ENCODE results near the gene STK10. TPM values are rescaled to one million over a fixed set of nuclear protein-coding genes. Genes with fewer than 3 reads are reported as not detected.
"Not testable (repeated sequence)": the region's sequence is repeated elsewhere in the genome, so short reads cannot be mapped to it uniquely, and the experiment has no call there.

STK10 gene
- total RNA-seq, 1 donor from 2014 or later = 8.2 TPM

DNA sequence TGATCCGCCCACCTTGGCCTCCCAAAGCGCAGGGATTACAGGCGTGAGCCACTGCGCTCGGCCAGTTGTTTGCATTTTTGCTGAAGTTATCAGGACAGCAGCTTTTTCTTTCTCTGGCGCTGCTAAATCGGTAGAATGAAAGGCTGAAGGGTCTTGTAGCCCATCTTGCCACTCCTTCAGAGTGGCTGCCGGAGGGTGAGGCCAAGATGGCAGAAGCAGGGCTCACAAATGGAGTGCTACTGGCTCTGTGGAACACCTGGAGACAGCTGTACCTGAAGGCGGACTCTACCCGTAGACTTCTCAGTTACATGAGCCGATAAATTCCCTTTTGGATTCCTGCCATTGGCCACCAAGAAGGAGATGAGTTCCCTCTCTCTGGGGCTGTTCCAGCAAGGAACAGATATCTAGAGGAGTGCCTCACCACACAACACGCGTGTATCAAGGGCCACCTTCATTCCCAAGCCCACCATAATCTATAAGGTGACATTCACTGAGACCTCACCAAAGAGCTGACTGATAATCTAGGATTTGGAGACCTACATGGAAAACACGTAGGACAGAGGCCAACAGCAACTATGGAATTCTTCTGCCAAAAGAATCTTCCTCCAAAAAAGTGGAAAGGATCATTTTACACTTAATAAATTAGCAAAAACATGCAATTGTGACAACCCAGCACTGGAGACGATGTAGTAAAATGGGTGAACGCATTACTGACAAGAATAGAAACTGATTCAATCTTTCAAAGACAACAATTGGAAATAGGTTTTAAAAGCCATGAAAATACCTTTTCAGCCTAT is 21.8 kb downstream of the STK10 start:
- no peak for DNase-seq (ENCODE audit: low spot score)

DNA sequence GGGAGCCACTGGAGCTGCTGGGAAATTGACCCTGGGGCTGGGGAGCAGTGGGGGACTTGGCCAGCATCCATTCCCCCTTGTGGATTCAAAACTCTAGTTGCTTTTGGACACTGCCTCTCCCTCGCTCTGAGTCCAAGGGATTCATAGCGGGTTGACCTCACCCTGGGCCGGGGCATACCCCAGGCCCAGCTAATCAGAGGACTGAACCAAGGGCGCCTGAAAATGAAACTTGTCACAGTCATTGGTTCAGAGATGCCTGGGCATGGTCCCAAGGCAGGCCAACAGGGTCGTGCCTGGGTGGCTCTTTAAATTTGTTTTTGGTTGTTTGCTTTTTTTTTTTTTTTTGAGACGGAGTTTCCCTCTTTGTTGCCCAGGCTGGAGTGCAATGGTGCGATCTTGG is 22.6 kb downstream of the STK10 start:
- no peak for DNase-seq (ENCODE audit: low spot score)

DNA sequence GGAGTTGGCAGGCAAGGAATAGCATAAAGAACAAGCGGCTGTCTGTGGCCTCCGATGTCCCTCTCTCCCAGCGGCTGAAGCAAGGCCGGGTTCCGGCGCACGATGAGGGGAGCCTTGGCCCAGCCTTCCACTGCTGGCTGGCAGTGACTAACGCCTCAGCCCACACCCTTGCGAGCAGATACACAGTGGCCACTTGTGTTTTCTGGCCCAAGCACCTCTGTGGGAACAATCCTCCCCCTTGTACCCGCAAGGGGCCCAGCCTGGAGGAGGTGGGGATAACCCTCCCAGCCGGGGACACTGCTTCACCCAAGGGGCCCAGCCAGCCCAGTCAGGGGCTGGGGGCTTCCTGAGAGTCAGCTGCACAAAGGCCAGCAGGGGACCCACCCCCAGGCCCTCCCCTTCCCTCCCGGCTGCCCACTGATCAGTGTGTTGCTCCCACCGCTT is 23.2 kb downstream of the STK10 start:
- DNase-seq (ENCODE audit: low spot score) = no peak

DNA sequence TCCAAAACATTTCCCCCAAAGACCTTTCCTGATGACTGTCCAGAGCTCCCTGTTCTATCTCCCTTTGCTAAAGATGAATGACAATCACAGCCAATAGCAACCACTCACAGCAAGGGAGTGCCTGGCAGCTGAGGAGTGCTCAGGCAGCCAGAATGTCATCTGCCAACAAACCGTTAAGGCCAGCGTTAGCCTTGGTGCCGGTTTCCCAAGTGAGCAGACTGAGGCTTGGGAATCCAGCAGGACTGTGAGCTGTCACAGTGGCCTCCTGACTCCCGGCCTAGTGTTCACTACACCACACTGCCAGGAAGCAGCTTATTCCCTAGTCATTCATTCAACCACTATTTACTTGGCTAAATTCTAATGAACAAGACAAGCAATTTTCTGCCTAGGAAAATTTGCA is 24.7 kb downstream of the STK10 start:
- no peak for DNase-seq (ENCODE audit: low spot score)

DNA sequence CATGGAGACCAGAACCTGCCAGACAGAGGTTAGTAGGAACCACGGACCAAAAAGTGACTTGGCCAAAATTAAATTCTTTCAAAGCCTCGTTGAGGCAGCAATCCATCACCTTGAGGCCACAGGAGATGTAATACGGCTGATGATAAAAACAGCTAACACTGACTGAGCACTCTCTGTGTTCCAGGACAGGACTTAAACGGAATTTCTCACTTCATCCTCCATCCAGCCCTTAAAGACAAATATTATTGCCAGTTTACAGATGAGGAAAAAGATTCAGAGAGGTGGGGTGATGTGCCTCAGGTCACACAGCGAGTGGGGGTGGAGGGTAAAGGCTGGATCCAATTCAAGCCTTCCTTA is 25.1 kb downstream of the STK10 start:
- no peak for DNase-seq (ENCODE audit: low spot score)

DNA sequence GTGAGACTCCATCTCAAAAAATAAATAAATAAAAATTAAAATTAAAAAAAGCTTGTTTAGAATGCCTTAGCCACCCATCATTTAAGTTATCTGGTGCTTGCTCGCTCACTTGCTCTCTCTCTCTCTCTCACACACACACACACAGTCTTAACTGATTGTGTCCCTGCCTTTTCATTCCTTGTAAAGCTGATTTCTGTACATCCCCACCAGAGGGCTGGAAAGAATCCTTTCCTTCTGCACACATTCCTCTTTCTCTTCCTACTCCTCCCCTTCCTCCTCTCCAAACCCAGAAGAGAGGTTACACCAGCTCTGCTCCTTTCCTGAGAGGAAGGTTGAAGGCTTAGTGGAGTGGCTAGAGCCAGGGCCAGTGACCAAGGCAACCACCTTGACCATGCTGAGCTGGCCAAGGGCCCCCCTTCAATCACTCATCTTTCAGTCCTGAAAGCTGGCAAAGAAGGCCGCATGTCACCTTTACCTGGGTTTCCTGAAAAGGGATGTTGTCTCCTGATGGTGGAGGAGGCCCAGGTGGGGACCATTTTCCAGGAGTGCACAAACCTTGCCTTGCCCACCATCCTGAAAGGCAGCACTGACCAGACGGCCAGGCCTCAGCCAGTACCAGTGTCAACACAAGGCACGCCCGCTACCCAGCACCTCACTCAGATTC is 25.6 kb downstream of the STK10 start:
- peak; percentile 73 for DNase-seq (ENCODE audit: low spot score)

DNA sequence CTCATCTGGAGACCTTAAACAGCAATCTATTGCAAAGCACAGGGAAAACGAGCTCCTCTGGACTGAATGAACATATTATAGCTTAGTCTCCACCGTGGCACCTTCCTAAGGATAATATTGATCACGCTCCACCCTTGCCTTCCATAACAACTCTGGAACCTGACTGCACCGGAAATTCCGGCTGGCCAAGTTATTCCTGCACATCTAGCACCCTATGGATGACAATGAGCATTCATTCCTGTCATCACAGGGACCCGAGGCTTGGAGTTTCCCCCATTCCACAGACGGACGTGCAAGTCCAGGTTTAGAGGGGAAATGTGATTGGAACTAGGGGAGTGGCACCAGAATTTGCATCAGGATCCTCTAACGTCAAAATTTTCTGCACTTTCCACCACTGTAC is 27.5 kb downstream of the STK10 start:
- DNase-seq (ENCODE audit: low spot score) = no peak

DNA sequence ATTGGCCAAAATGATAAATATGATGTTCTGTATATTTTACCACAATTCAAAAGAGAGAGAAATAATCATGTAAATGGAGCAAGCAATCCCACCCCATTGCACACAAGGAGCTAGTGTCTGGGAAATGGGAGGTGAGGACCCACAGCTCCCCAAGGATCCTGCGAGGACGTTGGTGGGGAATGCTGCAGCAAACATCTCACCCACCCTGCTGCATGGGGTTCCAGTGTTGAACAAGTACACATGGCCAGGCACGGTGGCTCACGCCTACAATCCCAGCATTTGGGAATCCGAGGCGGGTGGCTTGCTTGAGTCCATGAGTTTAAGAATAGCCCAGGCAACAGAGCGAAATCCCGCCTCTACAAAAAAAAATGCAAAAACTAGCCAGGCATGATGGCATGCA is 29.0 kb downstream of the STK10 start:
- DNase-seq (ENCODE audit: low spot score) = no peak

DNA sequence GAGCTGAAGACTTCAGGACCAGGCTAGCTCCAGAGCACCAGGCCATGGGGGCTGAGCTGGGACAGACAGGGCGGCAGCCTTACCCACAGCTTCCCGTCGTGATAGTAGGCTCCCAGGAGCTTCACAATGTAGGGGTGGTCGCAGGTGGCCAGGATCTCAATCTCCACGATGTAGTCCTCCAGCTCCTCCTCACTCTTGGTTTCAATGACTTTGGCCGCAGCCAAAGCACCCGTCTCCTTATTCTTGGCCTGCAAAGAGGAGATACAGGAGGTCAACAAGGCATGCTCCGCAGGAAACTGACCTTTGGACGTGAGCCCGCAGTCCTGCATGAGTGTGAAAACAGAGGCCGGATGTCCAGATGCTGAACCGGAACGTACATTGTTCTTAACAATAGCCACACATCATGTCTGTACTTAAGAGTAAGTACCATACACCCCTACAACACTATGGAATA is 31.5 kb downstream of the STK10 start:
- no peak for DNase-seq (ENCODE audit: low spot score)

DNA sequence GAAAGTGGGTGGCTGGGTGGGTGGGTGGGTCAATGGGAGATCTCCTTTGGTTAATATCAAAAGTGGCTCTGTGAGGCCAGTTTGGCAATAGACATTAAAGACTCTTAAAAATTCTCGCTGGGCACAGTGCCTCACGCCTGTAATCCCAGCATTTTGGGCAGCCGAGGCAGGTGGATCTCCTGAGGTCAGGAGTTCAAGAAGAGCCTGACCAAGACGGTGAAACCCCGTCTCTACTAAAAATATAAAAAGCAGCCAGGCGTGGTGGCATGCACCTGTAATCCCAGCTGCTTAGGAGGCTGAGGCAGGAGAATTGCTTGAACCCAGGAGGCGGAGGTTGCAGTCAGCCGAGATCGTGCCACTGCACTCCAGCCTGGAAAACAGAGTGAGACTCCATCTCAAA is 32.9 kb downstream of the STK10 start:
- not testable (repeated sequence) for DNase-seq (ENCODE audit: low spot score)

DNA sequence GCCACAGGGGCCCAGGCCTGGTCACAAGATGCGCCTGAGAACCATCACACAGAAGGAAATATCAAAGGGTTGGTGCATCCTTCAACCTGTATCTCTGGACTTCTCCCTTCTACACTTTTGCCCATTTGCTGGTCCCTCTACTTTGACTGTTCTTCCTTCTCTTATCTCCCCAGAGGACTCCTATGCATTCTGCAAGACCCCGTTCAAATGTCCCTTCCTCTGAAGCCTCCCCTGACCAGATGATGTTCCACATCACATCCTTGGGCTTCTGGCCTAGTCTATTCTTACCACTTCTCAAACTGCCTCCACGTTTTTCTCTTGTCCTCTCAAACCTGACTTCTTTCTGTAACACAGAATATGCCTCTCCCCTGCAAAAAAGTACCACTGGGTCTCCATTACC is 34.3 kb downstream of the STK10 start:
- DNase-seq (ENCODE audit: low spot score) = no peak

DNA sequence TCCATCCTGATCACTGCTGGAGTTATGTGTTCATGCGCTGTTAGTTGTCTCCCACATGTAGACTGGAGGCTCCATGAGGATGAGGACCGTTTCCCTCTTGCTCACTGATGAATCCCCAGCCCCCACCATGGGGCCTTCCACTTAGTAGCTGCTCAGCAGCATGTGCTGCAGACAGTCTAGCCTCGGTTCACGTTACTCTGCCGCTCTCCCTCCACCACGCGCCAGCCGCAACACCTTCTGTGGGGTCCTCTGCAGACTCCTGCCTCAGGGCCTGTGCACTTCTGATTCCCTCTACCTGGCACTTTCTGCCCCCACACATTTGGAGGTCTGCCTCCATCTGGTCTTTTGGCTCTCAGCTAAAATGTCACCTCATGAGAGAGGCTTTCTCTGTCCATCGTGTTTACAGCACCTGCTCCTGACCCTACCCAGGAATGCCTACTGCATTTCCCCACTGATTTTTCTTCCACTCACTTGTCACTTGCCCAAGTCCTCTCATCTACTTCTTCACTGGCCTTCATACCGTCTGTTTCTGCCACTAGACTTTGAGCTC is 36.3 kb downstream of the STK10 start:
- no peak for DNase-seq (ENCODE audit: low spot score)

DNA sequence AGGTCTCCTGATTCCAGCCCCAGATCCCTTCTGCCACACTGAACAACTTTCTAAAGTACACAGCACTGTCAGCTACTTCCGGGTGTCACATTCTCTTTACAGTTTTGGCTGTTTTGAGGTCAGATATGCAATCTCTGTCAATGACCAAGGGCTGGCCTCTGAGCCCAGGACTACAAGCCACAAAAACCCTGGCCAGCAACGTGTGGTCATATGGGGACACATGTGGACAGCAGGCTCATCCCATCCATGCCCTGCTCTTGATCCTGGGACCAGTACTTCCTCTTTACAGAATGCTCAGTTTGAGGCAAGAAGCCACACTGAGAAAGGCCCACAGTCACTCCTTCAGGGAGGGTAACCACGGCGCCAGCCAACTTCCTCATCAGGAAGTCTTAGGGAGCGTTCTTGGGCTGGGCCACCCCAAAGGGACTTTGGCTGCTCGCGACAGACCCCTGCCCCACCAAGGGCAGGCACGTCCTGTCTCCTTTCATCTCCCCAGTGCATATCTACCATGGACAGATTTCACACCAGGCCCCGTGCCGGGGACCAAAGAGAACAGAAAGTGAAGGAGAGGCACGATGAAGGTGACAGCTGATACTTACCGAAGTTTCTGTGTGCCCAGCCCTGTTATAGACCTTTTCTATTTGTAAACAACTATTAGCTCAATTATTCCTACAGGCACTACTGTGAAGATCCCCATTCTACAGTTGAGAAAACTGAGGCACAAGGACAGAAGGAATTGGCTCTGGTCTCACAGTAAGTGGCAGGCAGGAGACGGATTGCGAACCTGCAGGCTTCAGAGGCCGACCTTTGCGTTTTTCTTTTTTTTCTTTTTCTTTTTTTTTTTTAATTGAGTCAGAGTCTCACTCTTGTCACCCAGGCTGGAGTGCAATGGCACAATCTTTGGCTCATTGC is 37.3 kb downstream of the STK10 start:
- DNase-seq (ENCODE audit: low spot score) = peak; percentile 25

DNA sequence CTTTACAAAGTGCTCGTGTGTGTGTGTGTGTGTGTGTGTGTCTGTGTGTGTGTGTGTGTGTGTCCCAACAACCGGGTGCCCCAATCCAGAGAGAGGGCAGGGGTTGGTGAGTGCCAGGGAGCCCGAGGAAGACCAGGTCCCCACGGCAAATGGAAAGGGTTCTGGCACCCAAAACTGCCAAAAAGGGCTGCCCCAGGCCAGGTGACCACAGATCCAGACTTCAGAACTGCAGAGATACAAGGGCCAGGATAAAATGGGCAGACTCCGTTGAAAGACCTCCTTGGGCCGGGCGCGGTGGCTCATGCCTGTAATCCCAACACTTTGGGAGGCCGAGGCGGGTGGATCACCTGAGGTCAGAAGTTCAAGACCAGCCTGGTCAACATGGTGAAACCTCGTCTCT is 38.5 kb downstream of the STK10 start:
- DNase-seq (ENCODE audit: low spot score) = not testable (repeated sequence)

DNA sequence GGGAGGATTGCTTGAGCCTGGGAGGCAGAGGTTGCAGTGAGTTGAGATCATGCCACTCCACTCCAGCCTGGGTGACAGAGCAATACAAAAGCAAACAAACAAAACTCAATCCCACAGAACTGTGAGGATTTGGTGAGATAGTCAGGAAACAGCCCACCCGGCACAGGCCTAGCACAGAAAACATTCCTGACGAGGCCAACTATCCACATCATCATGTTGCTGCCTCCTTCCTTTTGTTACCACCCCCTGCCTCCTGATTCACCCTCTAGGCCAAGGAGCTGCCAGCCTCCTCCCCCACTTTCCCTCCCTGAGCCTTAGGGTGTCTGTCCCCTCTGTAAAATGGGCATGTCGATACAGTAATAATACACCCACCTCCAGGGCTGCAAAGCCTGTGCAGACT is 39.0 kb downstream of the STK10 start:
- DNase-seq (ENCODE audit: low spot score) = no peak

DNA sequence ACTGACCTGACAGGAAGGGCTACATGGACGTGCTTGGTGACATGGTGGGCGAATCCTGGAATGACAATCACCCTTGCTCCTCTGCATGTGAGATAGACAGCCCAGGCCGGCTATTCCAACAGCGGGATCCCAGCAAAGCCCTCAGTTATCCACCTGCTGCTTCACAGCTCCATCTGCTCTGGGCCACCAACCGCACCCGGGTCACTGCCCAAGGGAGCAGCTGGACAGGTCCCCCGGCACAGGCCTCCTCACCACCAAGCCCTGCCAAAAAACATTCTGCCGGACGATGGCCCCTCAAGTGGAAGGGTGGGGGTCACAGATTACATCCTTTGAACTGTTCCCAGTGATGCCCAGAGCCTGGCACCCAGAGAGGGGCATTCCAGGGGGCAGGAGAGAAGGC is 39.6 kb downstream of the STK10 start:
- no peak for DNase-seq (ENCODE audit: low spot score)

DNA sequence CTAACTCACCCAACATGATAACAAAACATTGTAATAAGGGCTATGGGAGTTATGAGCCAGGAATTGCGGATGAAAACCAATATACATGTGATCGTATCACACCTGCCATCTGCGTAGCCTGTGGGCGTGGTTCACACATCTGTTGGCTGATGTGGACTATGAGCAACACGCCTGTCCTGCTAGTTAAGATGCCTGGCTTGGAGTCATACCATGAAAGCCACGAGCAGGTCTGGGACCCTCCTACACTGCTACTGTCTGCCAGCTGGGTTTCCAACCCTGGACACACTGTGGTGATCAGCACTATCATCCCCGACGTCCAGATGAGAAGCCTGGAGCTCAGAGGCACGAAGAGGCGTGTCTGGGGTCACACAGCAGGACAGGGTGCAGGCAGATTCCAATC is 40.2 kb downstream of the STK10 start:
- DNase-seq (ENCODE audit: low spot score) = no peak

DNA sequence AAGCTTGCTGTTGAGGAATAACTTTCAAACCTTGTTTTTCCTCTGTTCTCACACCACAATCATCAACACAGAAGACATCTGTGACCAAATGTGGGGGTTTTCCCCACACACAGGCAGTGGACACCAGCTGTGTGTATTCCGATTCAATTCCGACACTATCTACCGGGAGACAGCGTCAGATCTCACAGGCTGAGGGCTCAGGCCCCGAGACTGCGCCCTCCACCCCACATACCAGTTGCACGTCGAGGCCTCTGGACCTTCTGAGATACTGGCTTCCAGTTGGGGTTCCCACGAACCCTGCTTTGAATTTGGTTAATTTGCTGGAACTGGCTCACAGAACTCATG is 41.3 kb downstream of the STK10 start:
- DNase-seq (ENCODE audit: low spot score) = no peak

DNA sequence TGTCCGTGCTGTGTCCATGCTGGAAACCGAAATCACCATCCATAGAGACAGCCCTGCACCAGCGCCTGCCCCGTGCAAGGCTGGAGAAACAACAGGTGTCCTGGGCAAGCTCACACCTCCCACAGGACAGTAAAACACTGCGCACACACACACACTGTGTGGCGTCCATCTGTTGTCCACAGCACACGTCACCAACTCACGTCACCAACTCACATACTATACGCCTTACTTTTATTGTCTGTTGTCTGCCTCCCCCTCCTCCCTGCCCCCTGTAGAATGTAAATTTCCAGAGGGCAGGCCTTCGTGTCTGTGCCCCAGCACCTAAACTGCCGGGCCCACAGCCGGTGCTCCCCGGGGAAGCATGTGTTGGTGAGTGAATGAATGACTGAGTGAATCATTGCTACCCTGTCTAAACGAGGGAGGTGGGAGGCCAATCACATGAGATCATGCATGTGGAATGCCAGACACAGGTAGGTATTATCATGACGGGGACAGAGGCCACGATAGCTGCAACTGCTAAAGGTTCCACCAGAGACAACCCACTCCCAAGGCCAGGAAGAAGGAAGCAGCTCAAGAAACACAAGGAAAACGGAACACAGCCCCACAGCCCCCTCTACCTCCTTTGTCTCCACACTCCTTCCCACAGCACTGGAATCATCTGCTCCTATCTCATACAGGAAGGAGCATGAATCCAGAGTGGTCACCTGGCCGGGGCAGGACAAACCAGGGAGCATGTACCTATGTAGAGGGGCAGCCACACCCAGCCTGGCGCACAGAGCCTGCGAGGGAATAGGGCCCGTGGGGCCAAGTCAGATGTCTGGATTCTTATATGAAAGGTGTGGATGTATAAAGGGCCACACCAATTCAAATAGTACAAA is 41.9 kb downstream of the STK10 start:
- DNase-seq (ENCODE audit: low spot score) = no peak

DNA sequence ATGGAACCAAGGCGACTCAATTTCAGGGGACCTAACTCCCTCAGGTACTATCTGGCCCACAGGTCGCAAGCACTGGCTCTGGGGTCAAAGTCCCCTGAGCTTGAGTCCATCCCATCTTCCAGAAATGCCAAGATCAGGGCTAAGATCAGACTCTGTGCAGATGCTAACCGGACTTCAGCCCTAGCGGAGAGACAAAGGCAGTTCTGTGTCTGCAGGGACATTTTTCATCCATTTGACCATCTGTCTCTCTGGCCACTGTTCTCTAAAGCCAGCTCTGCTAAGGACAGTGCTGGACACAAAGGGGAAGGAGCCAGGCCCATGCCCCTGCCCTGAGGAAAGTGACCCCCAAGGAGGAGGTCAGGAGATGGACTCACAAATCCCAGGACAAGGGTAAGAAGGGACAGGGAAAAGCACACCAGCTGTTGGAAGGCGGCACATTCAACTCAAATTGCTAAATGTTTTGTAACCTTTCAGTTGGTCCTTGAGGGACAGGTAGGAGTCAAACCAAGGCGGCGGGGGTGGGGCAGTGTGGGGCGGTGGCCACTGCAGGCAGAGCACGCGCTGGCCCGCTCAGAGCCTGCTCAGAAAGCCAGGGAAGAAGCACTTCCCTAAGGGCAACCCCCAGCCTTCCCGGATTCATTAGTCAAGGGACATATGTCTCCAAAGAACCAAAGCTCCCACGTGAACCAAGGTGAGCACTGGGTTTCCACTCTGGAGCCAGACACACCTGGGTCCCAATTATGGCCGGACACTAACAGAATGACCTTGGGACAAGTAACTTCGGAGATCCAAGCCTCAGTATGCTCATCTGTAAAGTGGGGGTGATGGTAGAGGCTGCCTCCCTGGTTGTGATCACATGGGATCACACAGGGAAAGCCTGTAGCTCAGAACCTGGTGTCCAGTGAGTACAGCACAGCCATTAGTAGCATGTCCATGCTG is 42.8 kb downstream of the STK10 start:
- DNase-seq (ENCODE audit: low spot score) = no peak
